Measurements from ENCODE around the gene SERPINB13.
"Not testable (repeated sequence)": the region's sequence is repeated elsewhere in the genome, so short reads cannot be mapped to it uniquely, and the experiment has no call there.

The SERPINB13 gene

GRCh38 chr18:63590966-63591695 is 4.0 kb downstream of the SERPINB13 start:
- DNase-seq = no peak

- DNase-seq = no peak
Observed at GRCh38 chr18:63591725-63592124, 4.6 kb downstream of the SERPINB13 start.

- no peak for DNase-seq
Observed at GRCh38 chr18:63592471-63592870, 5.3 kb downstream of the SERPINB13 start.

GRCh38 chr18:63596964-63597363 is 9.8 kb downstream of the SERPINB13 start:
- DNase-seq = no peak

GRCh38 chr18:63603355-63603754 is 16.2 kb downstream of the SERPINB13 start:
- DNase-seq = no peak

- DNase-seq = no peak
Observed at GRCh38 chr18:63603772-63604171, 16.6 kb downstream of the SERPINB13 start.

- DNase-seq = no peak
Observed at GRCh38 chr18:63604791-63605567, 17.8 kb downstream of the SERPINB13 start.

- DNase-seq = no peak
Observed at GRCh38 chr18:63606526-63606925, 19.4 kb downstream of the SERPINB13 start.

- no peak for DNase-seq
Observed at GRCh38 chr18:63613420-63613819, 26.3 kb downstream of the SERPINB13 start.

- no peak for DNase-seq
Observed at GRCh38 chr18:63617049-63617914, 30.1 kb downstream of the SERPINB13 start.

GRCh38 chr18:63617915-63618234 is 30.7 kb downstream of the SERPINB13 start:
- DNase-seq = no peak

GRCh38 chr18:63619661-63620060 is 32.5 kb downstream of the SERPINB13 start:
- DNase-seq = no peak

GRCh38 chr18:63624863-63625262 is 37.7 kb downstream of the SERPINB13 start:
- no peak for DNase-seq

GRCh38 chr18:63626431-63626830 is 39.3 kb downstream of the SERPINB13 start:
- no peak for DNase-seq

GRCh38 chr18:63627819-63628218 is 40.7 kb downstream of the SERPINB13 start:
- no peak for DNase-seq

- DNase-seq = no peak
Observed at GRCh38 chr18:63637703-63638102, 50.6 kb downstream of the SERPINB13 start.

GRCh38 chr18:63641157-63641680 is 54.1 kb downstream of the SERPINB13 start:
- not testable (repeated sequence) for DNase-seq

- not testable (repeated sequence) for DNase-seq
Observed at GRCh38 chr18:63642668-63643356, 55.7 kb downstream of the SERPINB13 start.

GRCh38 chr18:63644142-63644541 is 57.0 kb downstream of the SERPINB13 start, which contains the start of gene SERPINB4:
SERPINB4 (minus strand) TSS chr18:63644256; CDS start chr18:63643577, 679 bp downstream.
- not testable (repeated sequence) for DNase-seq

GRCh38 chr18:63644694-63645093 is 57.6 kb downstream of the SERPINB13 start:
- DNase-seq = not testable (repeated sequence)

- DNase-seq = no peak
Observed at GRCh38 chr18:63646936-63647335, 59.8 kb downstream of the SERPINB13 start.

- no peak for DNase-seq
Observed at GRCh38 chr18:63648241-63648640, 61.1 kb downstream of the SERPINB13 start.

Measured in inflammatory macrophage (primary cell).